ACC112 (cell line): ENCODE measurements around the gene PPM1H.
"Not testable (repeated sequence)": the region's sequence is repeated elsewhere in the genome, so short reads cannot be mapped to it uniquely, and the experiment has no call there.

ENCODE experiments used
- H2AFZ ChIP-seq: fragments of 200-600 bp; sonication (generic); one replicate; pipeline ENCODE4 v1.6.0; 2017; ENCODE audit warnings: antibody characterized with exemption, low read length; ENCODE audit not compliant: unreplicated experiment
- H3K27ac ChIP-seq: fragments of 200-600 bp; sonication (generic); 2 replicates; pipeline ENCODE4 v1.5.1; 2014; ENCODE audit warnings: low read depth, mild to moderate bottlenecking, antibody characterized with exemption, low read length, moderate library complexity
- H3K27me3 ChIP-seq: fragments of 200-600 bp; sonication (generic); 2 replicates; pipeline ENCODE4 v1.6.1; 2014; ENCODE audit warnings: mild to moderate bottlenecking, antibody characterized with exemption, low read length, moderate library complexity, mixed read lengths; ENCODE audit not compliant: insufficient read depth
- H3K36me3 ChIP-seq: fragments of 200-600 bp; sonication (generic); 2 replicates; pipeline ENCODE4 v1.6.1; 2016; ENCODE audit warnings: mild to moderate bottlenecking, antibody characterized with exemption, low read length, moderate library complexity, mixed read lengths; ENCODE audit not compliant: insufficient read depth
- H3K4me1 ChIP-seq: fragments of 200-600 bp; sonication (generic); one replicate; pipeline ENCODE4 v1.6.1; 2016; ENCODE audit warnings: low read length, mixed read lengths; ENCODE audit not compliant: insufficient read depth, unreplicated experiment, control insufficient read depth
- H3K4me3 ChIP-seq: fragments of 200-600 bp; sonication (generic); 2 replicates; pipeline ENCODE4 v1.5.1; 2014; ENCODE audit warnings: mild to moderate bottlenecking, low read depth, low read length
- H3K79me2 ChIP-seq: fragments of 200-600 bp; sonication (generic); one replicate; pipeline ENCODE4 v1.6.0; 2016; ENCODE audit warnings: low read length; ENCODE audit not compliant: control insufficient read depth, unreplicated experiment, insufficient read depth

Gene PPM1H

DNA sequence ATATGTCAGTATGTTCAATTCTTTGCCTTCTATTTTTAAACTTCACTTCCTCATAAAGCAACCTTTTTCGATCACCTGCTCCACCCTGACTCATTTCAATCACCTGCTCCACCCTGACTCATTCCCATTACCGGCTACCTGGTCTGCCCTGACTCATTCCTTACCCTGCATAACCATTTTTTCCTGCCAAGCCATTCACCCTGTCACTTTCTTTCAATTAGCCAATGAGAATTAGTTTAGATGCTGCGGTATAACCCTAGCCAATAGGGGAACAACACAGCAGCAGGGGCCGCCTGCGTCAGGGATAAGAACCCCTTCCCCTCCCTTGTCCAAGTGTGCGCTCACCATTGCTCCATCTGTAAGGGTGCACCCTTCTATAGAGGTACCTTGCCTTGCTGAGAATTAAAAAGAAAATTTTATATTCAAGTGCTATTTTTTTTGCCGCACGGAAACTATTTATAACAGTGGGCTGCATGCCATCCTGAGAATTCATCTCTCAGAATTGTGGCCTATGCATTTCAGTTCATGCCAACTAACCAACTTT is 31.6 kb upstream of the PPM1H start:
- H3K36me3 ChIP-seq, H3K27me3 ChIP-seq, H3K79me2 ChIP-seq, H3K4me1 ChIP-seq, H2AFZ ChIP-seq, H3K4me3 ChIP-seq, H3K27ac ChIP-seq: not testable (repeated sequence)

GRCh38 chr12:62965700-62966099 is 30.8 kb upstream of the PPM1H start:
- not testable (repeated sequence) for H3K79me2 ChIP-seq, H3K27ac ChIP-seq, H3K4me3 ChIP-seq, H2AFZ ChIP-seq, H3K4me1 ChIP-seq, H3K36me3 ChIP-seq, H3K27me3 ChIP-seq

GRCh38 chr12:62965242-62965641 is 30.3 kb upstream of the PPM1H start:
- H2AFZ ChIP-seq, H3K79me2 ChIP-seq, H3K4me1 ChIP-seq, H3K4me3 ChIP-seq, H3K27ac ChIP-seq, H3K27me3 ChIP-seq, H3K36me3 ChIP-seq: not testable (repeated sequence)

- no peak overlapping the region for H2AFZ ChIP-seq
- no peak overlapping the region for H3K4me3 ChIP-seq
- H3K27ac ChIP-seq = no peak overlapping the region
- H3K36me3 ChIP-seq = no peaks in the 10 kb centered on the region
- H3K79me2 ChIP-seq = no peaks in the 10 kb centered on the region
- 0 out of 2 replicates have a peak, but pooled peaks cover 3% of the 10 kb centered on the region for H3K27me3 ChIP-seq
- H3K4me1 ChIP-seq = no peaks in the 10 kb centered on the region
Observed at GRCh38 chr12:62963486-62964041, 28.6 kb upstream of the PPM1H start.

GRCh38 chr12:62960324-62960723 is 25.4 kb upstream of the PPM1H start:
- H3K4me3 ChIP-seq = no peak overlapping the region
- peaks cover 9% of the 10 kb centered on the region for H3K4me1 ChIP-seq
- no peak overlapping the region for H3K27ac ChIP-seq
- no peaks in the 10 kb centered on the region for H3K79me2 ChIP-seq
- no peak overlapping the region for H2AFZ ChIP-seq
- H3K36me3 ChIP-seq = no peaks in the 10 kb centered on the region
- 0 out of 2 replicates have a peak, but pooled peaks cover 3% of the 10 kb centered on the region for H3K27me3 ChIP-seq

DNA sequence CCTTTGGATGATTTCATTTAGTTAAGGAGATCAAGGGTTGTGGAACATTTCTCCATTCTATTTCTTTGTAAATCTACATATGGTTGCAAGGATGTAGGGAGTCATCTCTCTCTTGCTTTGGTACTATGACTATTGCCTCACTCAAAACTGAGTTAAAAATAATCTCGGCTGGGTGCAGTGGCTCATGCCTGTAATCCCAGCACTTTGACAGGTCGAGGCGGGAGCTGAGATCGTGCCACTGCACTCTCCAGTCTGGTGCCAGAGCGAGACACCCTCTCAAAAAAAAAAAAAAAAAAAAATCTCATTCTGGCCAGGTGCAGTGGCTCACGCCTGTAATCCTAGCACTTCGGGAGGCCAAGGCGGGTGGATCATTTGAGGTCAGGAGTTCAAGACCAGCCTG is 24.8 kb upstream of the PPM1H start:
- H3K27me3 ChIP-seq = 0 out of 2 replicates have a peak, but pooled peaks cover 3% of the 10 kb centered on the region
- H3K79me2 ChIP-seq = no peaks in the 10 kb centered on the region
- H2AFZ ChIP-seq = no peak overlapping the region
- no peak overlapping the region for H3K4me3 ChIP-seq
- H3K4me1 ChIP-seq = peaks cover 9% of the 10 kb centered on the region
- H3K36me3 ChIP-seq = no peaks in the 10 kb centered on the region
- H3K27ac ChIP-seq = no peak overlapping the region

GRCh38 chr12:62957233-62957953 is 22.4 kb upstream of the PPM1H start:
- Histone ChIP-seq H3K27ac (no peak overlapping the region), H2AFZ (no peak overlapping the region), H3K4me3 (no peak overlapping the region)

DNA sequence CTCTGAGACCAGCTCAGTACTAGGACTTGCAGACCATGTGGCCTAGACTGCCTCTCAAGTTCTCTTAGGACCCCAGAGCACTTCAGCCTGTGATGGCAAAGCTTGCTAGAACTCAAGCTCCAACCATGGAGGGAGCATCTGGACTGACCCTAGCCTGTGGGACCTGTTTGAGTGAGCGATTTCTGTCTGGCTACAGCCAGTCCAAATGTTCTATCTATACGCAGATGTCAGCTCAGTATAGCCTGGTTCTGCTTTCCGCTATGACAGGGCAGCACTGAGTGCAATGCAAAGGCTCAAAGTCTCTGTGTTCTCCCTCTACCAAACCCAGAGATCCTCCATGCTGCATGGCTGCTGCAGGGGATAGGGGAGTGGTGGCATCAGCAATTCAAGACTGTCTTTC is 20.7 kb upstream of the PPM1H start:
- Histone ChIP-seq H3K27ac (no peak overlapping the region), H3K4me3 (no peak overlapping the region), H3K36me3 (no peaks in the 10 kb centered on the region), H3K27me3 (no peaks in the 10 kb centered on the region), H2AFZ (no peak overlapping the region), H3K4me1 (peaks cover 9% of the 10 kb centered on the region), H3K79me2 (no peaks in the 10 kb centered on the region)

More at GRCh38 chr12:62957233-62957953, 22.4 kb upstream of the PPM1H start:
- peaks cover 9% of the 10 kb centered on the region for H3K4me1 ChIP-seq
- H3K79me2 ChIP-seq = no peaks in the 10 kb centered on the region
- H3K27me3 ChIP-seq = no peaks in the 10 kb centered on the region
- H3K36me3 ChIP-seq = no peaks in the 10 kb centered on the region

GRCh38 chr12:62950317-62950716 is 15.4 kb upstream of the PPM1H start:
- H3K27ac ChIP-seq = no peak overlapping the region
- no peaks in the 10 kb centered on the region for H3K79me2 ChIP-seq
- no peak overlapping the region for H3K4me3 ChIP-seq
- H3K36me3 ChIP-seq = no peaks in the 10 kb centered on the region
- H2AFZ ChIP-seq = no peak overlapping the region
- H3K4me1 ChIP-seq = no peaks in the 10 kb centered on the region
- no peaks in the 10 kb centered on the region for H3K27me3 ChIP-seq

GRCh38 chr12:62948123-62948522 is 13.2 kb upstream of the PPM1H start:
- no peaks in the 10 kb centered on the region for H3K27me3 ChIP-seq
- no peak overlapping the region for H2AFZ ChIP-seq
- H3K27ac ChIP-seq = no peak overlapping the region
- H3K4me1 ChIP-seq = no peaks in the 10 kb centered on the region
- H3K36me3 ChIP-seq = no peaks in the 10 kb centered on the region
- H3K4me3 ChIP-seq = no peak overlapping the region
- no peaks in the 10 kb centered on the region for H3K79me2 ChIP-seq

DNA sequence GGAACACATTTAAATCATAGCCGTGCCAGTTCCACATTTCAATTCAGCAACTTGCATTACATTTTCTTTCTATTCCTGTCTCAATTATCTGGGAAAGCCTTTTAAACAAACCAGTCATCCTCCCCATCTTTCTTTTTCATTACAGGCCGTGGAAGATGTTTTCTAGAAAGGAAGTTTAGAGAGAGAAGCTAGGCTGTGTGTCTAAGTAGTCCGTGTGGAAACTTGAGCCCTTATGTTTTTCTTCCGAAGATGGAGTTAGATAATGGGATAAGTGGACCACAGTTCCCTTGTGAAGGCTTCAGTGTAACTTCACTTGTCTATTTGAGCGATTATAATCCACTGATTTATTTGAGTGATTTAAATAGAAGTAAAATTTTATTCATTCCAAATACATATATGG is 12.4 kb upstream of the PPM1H start:
- Histone ChIP-seq H3K27ac (no peak overlapping the region), H2AFZ (no peak overlapping the region), H3K36me3 (no peaks in the 10 kb centered on the region), H3K4me3 (no peak overlapping the region), H3K27me3 (no peaks in the 10 kb centered on the region), H3K79me2 (no peaks in the 10 kb centered on the region), H3K4me1 (no peaks in the 10 kb centered on the region)
